ENCODE results near the gene APLP2.
A peak's percentile ranks its signal among the peaks of the same experiment; 100 is the strongest.
"Not testable (repeated sequence)": the region's sequence is repeated elsewhere in the genome, so short reads cannot be mapped to it uniquely, and the experiment has no call there.

APLP2 gene

DNA sequence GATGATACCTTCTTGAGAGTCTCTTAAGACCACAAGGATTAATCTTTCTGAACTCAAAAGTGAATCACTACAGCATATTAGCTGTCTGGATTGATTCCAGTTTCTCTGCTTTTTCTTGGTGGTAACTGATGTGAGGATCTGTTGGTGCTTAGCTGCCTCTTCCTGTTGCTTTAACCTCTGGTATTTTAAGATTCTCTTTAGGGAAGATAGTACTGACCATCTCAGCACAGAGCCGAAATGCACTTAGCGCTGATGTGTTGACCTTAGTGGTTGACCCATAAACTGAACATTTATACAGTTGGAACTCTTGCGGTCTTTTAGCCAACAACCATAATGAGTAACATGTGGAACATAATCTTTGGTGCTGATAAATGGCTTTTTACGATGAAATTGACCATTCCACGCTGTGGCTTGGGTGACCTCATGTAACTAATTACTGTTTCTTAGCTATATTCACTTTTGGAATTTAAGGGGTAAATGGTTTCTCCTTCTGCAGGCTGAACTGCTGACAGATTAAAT is 33.7 kb downstream of the APLP2 start:
- no peaks in the 10 kb centered on the region for H3K9me3 Mint-ChIP-seq
- H3K27me3 Mint-ChIP-seq, result no peaks in the 10 kb centered on the region
- H3K4me1 Mint-ChIP-seq, result peaks cover 8% of the 10 kb centered on the region
- no peak overlapping the region for H3K27ac Mint-ChIP-seq
- DNase-seq (ENCODE audit: low spot score in 2 of 2) (no peak), ATAC-seq (ENCODE audit: low read depth) (no peak)
- no peak overlapping the region for H3K4me3 Mint-ChIP-seq
- peaks cover 2% of the 10 kb centered on the region for H3K36me3 Mint-ChIP-seq

DNA sequence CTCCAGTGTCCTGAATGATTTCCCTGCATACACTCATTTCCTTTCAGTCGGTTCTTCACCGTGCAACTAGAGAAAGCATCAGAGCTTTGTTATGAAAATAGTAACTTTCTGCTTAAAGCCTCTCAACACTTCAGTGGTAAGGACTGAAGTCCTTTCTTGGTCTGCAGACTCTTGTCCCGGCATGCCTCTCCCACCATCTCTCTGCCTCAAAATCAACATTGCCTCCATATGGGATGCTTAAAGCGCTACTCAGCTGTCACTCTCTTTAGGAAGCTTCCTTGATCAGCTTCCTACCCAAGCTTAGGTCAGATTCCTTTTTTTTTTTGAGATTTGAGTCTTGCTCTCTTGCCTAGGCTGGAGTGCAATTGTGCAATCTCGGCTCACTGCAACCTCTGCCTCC is 36.7 kb downstream of the APLP2 start:
- Mint-ChIP-seq H3K9me3 (no peaks in the 10 kb centered on the region), H3K27me3 (no peaks in the 10 kb centered on the region), H3K4me3 (no peak overlapping the region), H3K4me1 (peaks cover 5% of the 10 kb centered on the region), H3K27ac (no peak overlapping the region), H3K36me3 (peaks cover 8% of the 10 kb centered on the region)
- DNase-seq (ENCODE audit: low spot score in 2 of 2) (no peak), ATAC-seq (ENCODE audit: low read depth) (no peak)

DNA sequence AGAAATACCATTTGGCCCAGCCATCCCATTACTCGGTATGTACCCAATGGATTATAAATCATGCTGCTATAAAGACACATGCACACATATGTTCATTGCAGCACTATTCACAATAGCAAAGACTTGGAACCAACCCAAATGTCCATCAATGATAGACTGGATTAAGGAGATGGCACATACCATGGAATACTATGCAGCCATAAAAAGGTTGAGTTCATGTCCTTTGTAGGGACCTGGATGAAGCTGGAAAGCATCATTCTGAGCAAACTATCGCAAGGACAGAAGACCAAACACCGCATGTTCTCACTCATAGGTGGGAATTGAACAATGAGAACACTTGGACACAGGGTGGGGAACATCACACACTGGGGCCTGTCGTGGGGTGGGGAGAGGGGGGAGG is 39.0 kb downstream of the APLP2 start:
- H3K27me3 Mint-ChIP-seq, H3K4me1 Mint-ChIP-seq: not testable (repeated sequence)
- peaks cover 13% of the 10 kb centered on the region for H3K36me3 Mint-ChIP-seq

DNA sequence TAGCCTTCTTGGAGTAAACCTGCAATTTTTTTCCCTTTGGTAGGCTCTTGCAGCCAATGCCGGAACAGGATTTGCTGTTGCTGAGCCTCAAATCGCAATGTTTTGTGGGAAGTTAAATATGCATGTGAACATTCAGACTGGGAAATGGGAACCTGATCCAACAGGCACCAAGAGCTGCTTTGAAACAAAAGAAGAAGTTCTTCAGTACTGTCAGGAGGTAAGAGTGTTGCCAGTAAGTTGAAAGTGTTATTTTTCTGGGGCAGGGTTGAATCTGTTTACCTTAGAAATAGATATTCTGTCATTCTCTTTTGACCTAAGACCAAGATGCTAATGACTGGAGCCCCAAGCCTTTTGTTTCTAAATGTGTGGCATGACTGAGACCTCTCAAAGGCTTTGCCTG is 39.7 kb downstream of the APLP2 start:
- Mint-ChIP-seq H3K4me3 (no peak overlapping the region), H3K27me3 (no peaks in the 10 kb centered on the region), H3K36me3 (peaks cover 16% of the 10 kb centered on the region), H3K9me3 (no peaks in the 10 kb centered on the region), H3K27ac (no peak overlapping the region), H3K4me1 (peaks cover 3% of the 10 kb centered on the region)
- DNase-seq (ENCODE audit: low spot score in 2 of 2), result no peak
- ATAC-seq (ENCODE audit: low read depth), result no peak

More for the DNA sequence above, 39.0 kb downstream of the APLP2 start:
- not testable (repeated sequence) for ATAC-seq (ENCODE audit: low read depth); H3K9me3 Mint-ChIP-seq; DNase-seq (ENCODE audit: low spot score in 2 of 2); H3K27ac Mint-ChIP-seq; H3K4me3 Mint-ChIP-seq

DNA sequence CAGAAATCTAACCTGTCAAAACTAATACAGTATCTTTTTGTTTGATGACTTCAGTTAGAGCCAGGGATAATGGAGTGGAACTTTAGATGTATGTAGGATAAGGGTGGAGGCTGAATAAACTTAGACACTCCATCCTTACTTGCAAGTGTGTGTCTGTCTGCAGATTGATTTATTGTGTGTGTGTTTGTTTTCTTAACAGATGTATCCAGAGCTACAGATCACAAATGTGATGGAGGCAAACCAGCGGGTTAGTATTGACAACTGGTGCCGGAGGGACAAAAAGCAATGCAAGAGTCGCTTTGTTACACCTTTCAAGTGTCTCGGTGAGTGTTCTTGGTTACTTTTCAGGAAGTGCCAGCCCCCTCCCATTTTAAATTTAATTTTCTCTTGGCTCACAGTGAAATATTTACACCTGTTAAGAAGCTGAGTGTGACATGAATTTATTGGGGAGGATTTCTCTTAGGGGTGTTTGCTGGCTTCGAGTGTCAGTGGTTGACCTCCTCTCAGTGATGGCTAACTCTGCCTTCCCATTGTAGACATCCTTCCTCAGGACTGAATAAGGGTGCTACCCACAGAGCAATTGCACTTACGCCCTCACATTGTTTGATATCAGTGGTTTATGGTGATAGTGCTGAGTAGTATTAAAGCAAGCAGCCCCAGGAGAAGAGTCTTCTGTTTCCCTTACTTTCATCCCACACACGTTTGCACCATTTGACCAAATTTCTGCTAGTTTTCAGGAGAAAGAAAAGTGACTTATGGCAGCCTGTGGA is 40.8 kb downstream of the APLP2 start:
- Mint-ChIP-seq H3K9me3 (no peaks in the 10 kb centered on the region), H3K4me3 (no peak overlapping the region), H3K4me1 (peaks cover 3% of the 10 kb centered on the region), H3K36me3 (peaks cover 16% of the 10 kb centered on the region), H3K27ac (no peak overlapping the region), H3K27me3 (no peaks in the 10 kb centered on the region)
- no peak for ATAC-seq (ENCODE audit: low read depth)
- DNase-seq (ENCODE audit: low spot score in 2 of 2), result no peak

DNA sequence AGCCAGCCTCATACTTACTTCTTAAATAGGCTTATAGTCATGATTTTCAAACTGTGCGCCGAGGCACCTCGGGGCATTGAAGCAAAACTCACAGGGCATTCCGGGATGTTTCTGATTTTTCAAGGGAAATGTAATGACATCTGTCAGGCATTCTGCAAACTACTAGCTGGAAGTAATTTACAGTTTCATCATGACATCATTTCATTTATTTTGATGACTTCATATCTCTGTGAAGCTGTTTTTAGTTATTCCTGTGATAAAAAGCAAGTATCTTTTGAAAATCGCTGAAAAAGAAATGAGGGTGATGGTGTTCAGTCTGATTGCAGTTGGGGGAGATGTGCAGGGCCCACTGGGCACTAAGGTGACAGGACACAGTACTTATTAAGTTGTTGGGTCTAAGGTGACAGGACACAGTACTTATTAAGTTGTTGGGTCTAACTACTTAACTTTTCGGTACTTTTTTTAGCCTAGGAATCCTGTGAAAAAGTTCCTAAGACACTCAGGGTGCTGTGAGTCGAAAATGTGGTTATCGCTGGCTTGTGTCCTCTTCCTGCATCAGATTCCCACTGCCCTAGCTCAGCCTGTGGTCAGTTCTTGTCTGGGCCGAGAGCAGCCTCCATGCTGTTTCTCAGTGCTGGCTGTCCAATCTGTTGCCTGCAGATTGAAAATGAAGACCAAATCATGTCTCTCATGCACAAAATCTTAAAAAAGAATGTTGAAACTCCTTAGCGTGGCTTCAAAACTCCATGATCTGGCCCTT is 42.6 kb downstream of the APLP2 start:
- DNase-seq (ENCODE audit: low spot score in 2 of 2), result no peak

DNA sequence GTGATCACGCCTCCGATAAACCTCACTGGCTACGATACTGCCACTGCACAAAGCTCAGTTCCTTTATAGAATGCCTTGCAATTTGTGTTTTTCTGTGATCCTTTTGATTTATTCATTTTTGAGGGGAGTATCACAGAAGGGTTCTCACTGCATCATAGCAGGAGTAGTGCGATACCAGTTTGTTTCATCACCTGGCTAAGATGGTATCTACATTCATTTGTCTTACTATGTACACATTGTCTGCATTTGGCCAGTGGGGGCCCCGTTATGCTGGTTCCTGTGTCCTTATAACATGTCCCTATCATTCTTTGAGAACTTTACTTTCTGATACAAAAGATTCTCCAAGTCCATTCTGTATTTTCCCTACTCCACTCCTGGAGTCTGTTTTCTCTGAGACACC is 44.6 kb downstream of the APLP2 start:
- Mint-ChIP-seq H3K27ac (no peak overlapping the region), H3K9me3 (no peaks in the 10 kb centered on the region), H3K27me3 (no peaks in the 10 kb centered on the region), H3K36me3 (peaks cover 14% of the 10 kb centered on the region), H3K4me3 (no peak overlapping the region), H3K4me1 (peaks cover 11% of the 10 kb centered on the region)
- ATAC-seq (ENCODE audit: low read depth) (no peak), DNase-seq (ENCODE audit: low spot score in 2 of 2) (no peak)

More for the DNA sequence above, 42.6 kb downstream of the APLP2 start:
- Mint-ChIP-seq H3K9me3 (no peaks in the 10 kb centered on the region), H3K36me3 (peaks cover 16% of the 10 kb centered on the region), H3K4me3 (no peak overlapping the region), H3K27ac (no peak overlapping the region), H3K4me1 (no peaks in the 10 kb centered on the region), H3K27me3 (no peaks in the 10 kb centered on the region)
- no peak for ATAC-seq (ENCODE audit: low read depth)

DNA sequence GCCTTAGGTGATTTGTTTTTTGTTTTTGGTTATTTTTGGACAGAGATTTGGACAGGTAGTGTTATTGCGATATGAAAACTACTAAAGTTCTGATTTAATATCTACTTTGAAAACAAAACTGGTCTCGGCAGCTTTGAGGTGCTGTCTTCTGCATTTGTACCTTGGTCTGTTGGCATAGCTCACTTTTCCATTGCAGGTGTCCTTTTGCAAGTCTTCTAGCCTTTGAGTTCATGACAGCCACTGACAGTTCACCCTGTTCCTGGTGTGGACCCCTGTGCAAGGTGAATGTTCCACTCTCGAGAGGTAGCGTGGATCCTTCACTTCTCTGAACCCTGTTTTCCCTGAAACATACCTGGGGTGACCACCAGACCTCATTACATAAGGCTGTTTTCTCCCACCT is 45.0 kb downstream of the APLP2 start:
- DNase-seq (ENCODE audit: low spot score in 2 of 2) (no peak), ATAC-seq (ENCODE audit: low read depth) (no peak)
- peaks cover 14% of the 10 kb centered on the region for H3K36me3 Mint-ChIP-seq
- H3K9me3 Mint-ChIP-seq, result no peaks in the 10 kb centered on the region
- peaks cover 15% of the 10 kb centered on the region for H3K4me1 Mint-ChIP-seq
- H3K27me3 Mint-ChIP-seq, result no peaks in the 10 kb centered on the region
- H3K4me3 Mint-ChIP-seq, result no peak overlapping the region
- no peak overlapping the region for H3K27ac Mint-ChIP-seq

DNA sequence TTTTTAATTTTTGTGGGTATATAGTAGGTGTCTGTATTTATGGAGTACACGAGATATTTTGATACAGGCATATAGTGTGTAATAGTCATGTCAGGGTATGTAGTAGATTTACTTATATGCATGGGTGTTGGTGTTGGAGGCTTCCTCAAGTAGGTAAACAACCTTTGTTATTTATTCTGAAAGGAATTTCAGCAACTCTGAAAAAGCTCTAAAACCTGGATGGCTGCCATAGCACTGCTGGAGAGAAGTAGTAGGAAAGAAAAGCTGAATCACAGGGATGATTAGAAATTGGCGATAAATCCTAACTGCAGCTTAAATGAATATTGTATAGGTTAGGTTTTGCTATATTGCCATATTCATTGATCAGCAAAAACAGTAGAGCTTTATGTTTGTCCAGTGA is 45.5 kb downstream of the APLP2 start:
- DNase-seq (ENCODE audit: low spot score in 2 of 2) (no peak), ATAC-seq (ENCODE audit: low read depth) (no peak)
- Mint-ChIP-seq H3K27me3 (no peaks in the 10 kb centered on the region), H3K9me3 (no peaks in the 10 kb centered on the region), H3K27ac (no peak overlapping the region), H3K4me1 (peaks cover 17% of the 10 kb centered on the region), H3K4me3 (no peak overlapping the region), H3K36me3 (peaks cover 12% of the 10 kb centered on the region)

DNA sequence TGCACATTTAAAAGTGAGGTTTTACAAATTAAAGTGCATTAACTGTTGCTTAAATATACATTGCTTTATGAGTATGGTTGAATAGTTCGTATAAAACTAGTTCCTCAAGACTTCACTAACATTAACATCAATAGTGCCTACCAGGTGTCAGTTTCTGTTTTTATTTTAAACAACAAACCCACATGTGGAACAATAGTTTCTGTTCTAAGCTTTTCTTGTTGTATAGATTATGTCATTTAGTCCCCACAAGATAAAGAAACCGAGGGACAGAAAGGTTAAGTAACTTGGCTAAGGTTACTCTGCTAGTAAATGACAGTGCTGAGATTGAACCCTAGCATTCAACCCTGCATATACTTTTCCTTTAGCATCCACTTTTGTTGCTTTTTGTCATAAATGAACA is 48.5 kb downstream of the APLP2 start:
- Mint-ChIP-seq H3K4me3 (no peak overlapping the region), H3K27ac (no peak overlapping the region), H3K9me3 (no peaks in the 10 kb centered on the region), H3K36me3 (peaks cover 12% of the 10 kb centered on the region), H3K4me1 (peaks cover 35% of the 10 kb centered on the region), H3K27me3 (no peaks in the 10 kb centered on the region)
- ATAC-seq (ENCODE audit: low read depth) (peak; percentile 31), DNase-seq (ENCODE audit: low spot score in 2 of 2) (no peak)

DNA sequence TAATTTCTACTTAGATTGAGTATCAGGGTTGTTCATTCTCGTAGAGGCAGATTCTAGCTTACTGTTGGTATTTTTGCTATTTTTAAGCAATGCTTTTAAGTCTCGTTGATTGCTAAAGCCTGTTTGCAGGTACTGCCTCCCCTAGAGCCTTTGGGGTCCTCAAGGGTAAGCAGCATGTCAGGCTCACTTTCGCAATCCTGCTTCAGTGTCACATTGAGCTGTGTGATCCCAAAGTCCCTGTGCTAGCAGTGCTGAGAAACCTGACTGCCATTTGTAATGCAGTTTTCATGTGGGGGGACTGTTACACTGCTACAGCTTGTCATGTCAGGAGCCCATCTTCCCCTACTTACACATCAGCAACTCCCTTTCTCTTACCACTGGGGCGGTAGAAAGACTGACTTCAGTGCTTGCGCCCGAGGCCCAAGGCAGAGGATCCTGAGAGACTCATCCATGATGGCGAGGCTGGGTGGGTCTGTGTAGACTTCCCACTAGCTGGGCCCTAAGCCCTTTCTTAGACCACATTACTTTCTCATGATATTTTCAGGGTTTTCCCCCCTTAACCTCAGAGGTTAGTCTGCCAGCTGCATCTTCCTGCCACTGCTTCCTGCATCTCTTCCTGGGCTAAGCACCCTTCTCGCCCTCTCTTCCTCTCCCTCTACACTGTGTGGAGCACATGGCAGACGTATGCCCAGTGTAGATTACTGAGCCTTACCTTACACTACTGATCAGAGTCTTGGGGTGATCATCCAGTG is 49.1 kb downstream of the APLP2 start:
- Mint-ChIP-seq H3K9me3 (no peaks in the 10 kb centered on the region), H3K4me1 (peaks cover 35% of the 10 kb centered on the region), H3K27me3 (no peaks in the 10 kb centered on the region), H3K4me3 (peak overlapping the region; percentile 7), H3K36me3 (peaks cover 13% of the 10 kb centered on the region), H3K27ac (peak overlapping the region; percentile 42)
- ATAC-seq (ENCODE audit: low read depth), result peak; percentile 88
- DNase-seq (ENCODE audit: low spot score in 2 of 2), result peak; percentile 11 to 18

DNA sequence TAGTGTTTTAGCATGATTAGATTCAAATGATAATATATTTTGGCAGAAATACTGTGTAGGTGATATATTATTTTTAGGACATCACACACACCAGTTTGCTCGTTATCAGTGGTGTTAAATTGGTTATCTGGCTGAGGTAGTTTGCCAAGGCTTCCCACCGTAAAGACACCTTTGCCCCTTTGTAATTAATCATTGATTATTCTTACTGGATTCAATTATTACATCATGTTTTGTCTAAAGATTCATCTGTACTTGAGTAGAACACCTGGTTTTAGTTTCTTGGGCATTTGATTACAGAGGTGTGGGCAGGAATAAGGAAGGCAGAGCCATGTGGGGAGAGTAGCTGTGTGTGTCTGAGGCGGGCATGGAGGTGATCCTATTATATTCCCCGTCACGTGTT is 50.4 kb downstream of the APLP2 start:
- Mint-ChIP-seq H3K9me3 (no peaks in the 10 kb centered on the region), H3K27ac (no peak overlapping the region), H3K27me3 (no peaks in the 10 kb centered on the region), H3K4me3 (no peak overlapping the region), H3K4me1 (peaks cover 35% of the 10 kb centered on the region), H3K36me3 (peaks cover 12% of the 10 kb centered on the region)
- DNase-seq (ENCODE audit: low spot score in 2 of 2) (no peak), ATAC-seq (ENCODE audit: low read depth) (no peak)

DNA sequence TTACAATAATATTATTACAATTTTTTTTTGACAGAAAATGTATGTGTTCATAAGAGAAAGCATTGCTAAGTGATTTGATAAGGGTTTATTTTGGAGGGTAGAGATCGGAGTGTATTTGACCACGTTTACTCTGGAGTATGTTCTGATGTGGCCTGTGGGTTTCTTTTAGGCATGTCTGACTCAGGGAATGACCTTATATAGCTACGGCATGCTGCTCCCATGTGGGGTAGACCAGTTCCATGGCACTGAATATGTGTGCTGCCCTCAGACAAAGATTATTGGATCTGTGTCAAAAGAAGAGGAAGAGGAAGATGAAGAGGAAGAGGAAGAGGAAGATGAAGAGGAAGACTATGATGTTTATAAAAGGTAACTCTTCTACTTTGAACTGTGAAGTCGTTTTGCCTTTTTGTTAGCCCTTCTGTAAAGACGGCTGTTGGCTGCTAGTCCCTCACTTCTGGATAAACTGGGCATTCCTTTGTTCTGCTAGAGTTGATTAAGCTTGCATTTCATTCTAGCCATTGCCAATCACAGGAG is 51.8 kb downstream of the APLP2 start:
- Mint-ChIP-seq H3K27ac (peak overlapping the region; percentile 7), H3K36me3 (peaks cover 12% of the 10 kb centered on the region), H3K9me3 (no peaks in the 10 kb centered on the region), H3K4me3 (peak overlapping the region; percentile 66), H3K27me3 (no peaks in the 10 kb centered on the region), H3K4me1 (peaks cover 35% of the 10 kb centered on the region)
- no peak for ATAC-seq (ENCODE audit: low read depth)
- no peak for DNase-seq (ENCODE audit: low spot score in 2 of 2)

DNA sequence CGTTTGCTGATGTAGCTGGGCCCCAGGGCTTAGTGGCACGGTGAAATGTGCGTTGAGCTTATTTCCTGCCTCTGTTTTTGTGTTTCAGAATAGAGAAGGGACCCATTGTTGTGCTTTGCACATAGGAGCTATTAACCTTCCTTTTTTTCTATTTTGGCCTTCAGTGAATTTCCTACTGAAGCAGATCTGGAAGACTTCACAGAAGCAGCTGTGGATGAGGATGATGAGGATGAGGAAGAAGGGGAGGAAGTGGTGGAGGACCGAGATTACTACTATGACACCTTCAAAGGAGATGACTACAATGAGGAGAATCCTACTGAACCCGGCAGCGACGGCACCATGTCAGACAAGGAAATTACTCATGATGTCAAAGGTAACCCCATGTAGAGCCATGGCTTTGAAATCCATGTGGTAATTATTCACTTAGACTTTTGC is 52.5 kb downstream of the APLP2 start:
- DNase-seq (ENCODE audit: low spot score in 2 of 2) (no peak), ATAC-seq (ENCODE audit: low read depth) (peak; percentile 14)
- Mint-ChIP-seq H3K9me3 (no peaks in the 10 kb centered on the region), H3K4me3 (peak overlapping the region; percentile 50), H3K36me3 (peaks cover 12% of the 10 kb centered on the region), H3K27ac (peak overlapping the region; percentile 7), H3K4me1 (peaks cover 35% of the 10 kb centered on the region), H3K27me3 (no peaks in the 10 kb centered on the region)

All from memory B cell (primary cell).